HepG2 (cell line): ENCODE measurements around the gene TF. TPM values are rescaled to one million over a fixed set of nuclear protein-coding genes. Genes with fewer than 3 reads are reported as not detected.
"Not testable (repeated sequence)": the region's sequence is repeated elsewhere in the genome, so short reads cannot be mapped to it uniquely, and the experiment has no call there.

ENCODE experiments used
- ATAC-seq: fragments of 200-7000 bp; cut with Tn5 transposase; 3 replicates; pipeline ENCODE4 v1.9.1; 2020; ENCODE audit warnings: mild to moderate bottlenecking, moderate library complexity
- BruUV-seq: library from RNA; stranded (reverse); fragments of 400-500 nt; replicated peaks from 2 replicates; lab custom pipeline; 2021; lab: Mats Ljungman, UMichigan
- CTCF ChIA-PET: fragments of 300-600 bp; formaldehyde crosslinking; extraction: SDS; loops from one replicate; lab custom pipeline; 2021; ENCODE audit warnings: low total read pairs, inconsistent platforms, low intra/inter-chr PET ratio; lab: Yijun Ruan, JAX
- POLR2A ChIA-PET: fragments of 350-600 bp; sonication (Branson Sonifier 250); formaldehyde crosslinking; loops from one replicate; lab custom pipeline; 2020; ENCODE audit warnings: antibody characterized with exemption, inconsistent platforms; lab: Yijun Ruan, JAX
- DNase-seq: peaks from one replicate; pipeline ENCODE4 v3.0.0-alpha.2; 2015; ENCODE audit warnings: low spot score
- FAIRE-seq: peaks from 3 replicates; lab custom pipeline; 2011; peaks lifted over from hg19 to GRCh38; lab: Jason Lieb, UNC
- H2AFZ ChIP-seq: one replicate; pipeline ENCODE4 v1.6.1; 2011; ENCODE audit warnings: low read length, inconsistent platforms
- H3K27ac ChIP-seq: fragments of 300-600 bp; 3 replicates; pipeline ENCODE4 v1.8.0; 2011; ENCODE audit warnings: mixed run types, mild to moderate bottlenecking, mixed read lengths, low read length, inconsistent platforms; ENCODE audit not compliant: insufficient read depth; ENCODE audit errors: extremely low read length
- H3K27me3 ChIP-seq, 2 experiments: fragments of 200-600 bp in 1 of 2; 2 replicates in 1 of 2; 3 replicates in 1 of 2; pipeline versions ENCODE4 v1.6.0 to v1.8.0; 2011; ENCODE audit warnings: low read length in 2 of 2, mild to moderate bottlenecking in 2 of 2, moderate library complexity in 2 of 2, inconsistent platforms in 1 of 2; ENCODE audit not compliant: insufficient read depth in 2 of 2, control insufficient read depth in 1 of 2
- H3K36me3 ChIP-seq, 2 experiments: fragments of 200-600 bp in 1 of 2; replicated peaks in 1 of 2; 2 replicates in 1 of 2; 3 replicates in 1 of 2; pipeline versions ENCODE4 v1.5.1 to v1.8.0; 2011; ENCODE audit warnings: low read length in 2 of 2, inconsistent platforms in 1 of 2; ENCODE audit not compliant: insufficient read depth in 2 of 2, control insufficient read depth in 1 of 2
- H3K4me1 ChIP-seq: 2 replicates; pipeline ENCODE4 v1.5.1; 2012; ENCODE audit warnings: low read length, inconsistent platforms; ENCODE audit not compliant: insufficient read depth
- H3K4me2 ChIP-seq: 2 replicates; pipeline ENCODE4 v1.6.0; 2011; ENCODE audit warnings: low read depth, low read length, inconsistent platforms
- H3K4me3 ChIP-seq, 3 experiments: fragments of 200-600 bp in 1 of 3; sonication (generic), shearing (Covaris generic) in 1 of 3; replicated peaks in 1 of 3; 2 replicates each; pipeline ENCODE4 v1.5.1; 2011 to 2016; ENCODE audit warnings: low read length in 3 of 3, inconsistent platforms in 2 of 3, low read depth in 2 of 3, mild to moderate bottlenecking in 2 of 3, control low read depth in 1 of 3, mixed read lengths in 1 of 3; ENCODE audit not compliant: insufficient read depth in 1 of 3
- H3K79me2 ChIP-seq: one replicate; pipeline ENCODE4 v1.6.1; 2011; ENCODE audit warnings: low read length, inconsistent platforms; ENCODE audit not compliant: insufficient read depth
- H3K9ac ChIP-seq: 2 replicates; pipeline ENCODE4 v1.6.0; 2011; ENCODE audit warnings: mild to moderate bottlenecking, low read depth, low read length, inconsistent platforms; ENCODE audit not compliant: insufficient read depth
- H3K9me3 ChIP-seq: 2 replicates; pipeline ENCODE4 v1.5.1; 2012; ENCODE audit warnings: mild to moderate bottlenecking, low read length
- H4K20me1 ChIP-seq: 2 replicates; pipeline ENCODE4 v1.6.0; 2011; ENCODE audit warnings: inconsistent platforms, mild to moderate bottlenecking, low read length, moderate library complexity; ENCODE audit not compliant: insufficient read depth
- HOXA3 ChIP-seq: sonication (generic); formaldehyde crosslinking; IDR thresholded peaks from 2 replicates; pipeline ENCODE4 v1.5.0; 2020; ENCODE audit warnings: missing genetic modification reagents
- MEF2D ChIP-seq: sonication (generic); formaldehyde crosslinking; IDR thresholded peaks from 2 replicates; pipeline ENCODE4 v1.5.1; 2020; ENCODE audit warnings: mild to moderate bottlenecking, missing genetic modification reagents
- NONO ChIP-seq, 2 experiments: fragments of 450-650 bp in 1 of 2; sonication (generic) in 1 of 2; formaldehyde crosslinking in 1 of 2; IDR thresholded peaks in 1 of 2; conservative IDR thresholded peaks in 1 of 2; 2 replicates each; pipeline versions ENCODE4 v1.6.1 to v1.8.0; 2017 to 2022; ENCODE audit warnings: mild to moderate bottlenecking in 1 of 2, missing genetic modification reagents in 1 of 2, moderate library complexity in 1 of 2
- PAF1 ChIP-seq: IDR thresholded peaks from 2 replicates; pipeline ENCODE4 v1.6.1; 2016; ENCODE audit warnings: missing genetic modification reagents, missing compliant biosample characterization
- POLR2A ChIP-seq, 2 experiments: IDR thresholded peaks; 2 replicates each; pipeline ENCODE4 v1.6.1; 2011; ENCODE audit warnings: low read depth in 2 of 2, low read length in 2 of 2, mild to moderate bottlenecking in 1 of 2, moderate library complexity in 1 of 2; ENCODE audit not compliant: insufficient read depth in 1 of 2
- POLR2AphosphoS5 ChIP-seq: IDR thresholded peaks from 2 replicates; pipeline ENCODE4 v1.6.1; 2012; ENCODE audit warnings: low read depth, low read length
- POLR2G ChIP-seq: fragments of 200-400 bp; formaldehyde crosslinking; IDR thresholded peaks from 2 replicates; pipeline ENCODE4 v1.6.1; 2018; ENCODE audit warnings: mild to moderate bottlenecking, low read depth, low read length, moderate library complexity
- RBM22 ChIP-seq: fragments of 200-400 bp; formaldehyde crosslinking; optimal IDR thresholded peaks from 2 replicates; pipeline ENCODE3; 2017; ENCODE audit warnings: mild to moderate bottlenecking, low read length, moderate library complexity
- REPIN1 ChIP-seq: sonication (generic); formaldehyde crosslinking; IDR thresholded peaks from 2 replicates; pipeline ENCODE4 v1.8.0; 2022; ENCODE audit warnings: missing genetic modification reagents, low read depth, mild to moderate bottlenecking, borderline replicate concordance
- SALL1 ChIP-seq: sonication (generic); formaldehyde crosslinking; IDR thresholded peaks from 2 replicates; pipeline ENCODE4 v1.8.0; 2022; ENCODE audit warnings: mild to moderate bottlenecking, missing genetic modification reagents
- SSRP1 ChIP-seq: IDR thresholded peaks from 2 replicates; pipeline ENCODE4 v1.6.1; 2016; ENCODE audit warnings: control low read depth
- ZNF160 ChIP-seq: sonication (generic); formaldehyde crosslinking; IDR thresholded peaks from 2 replicates; pipeline ENCODE4 v1.8.0; 2022; ENCODE audit warnings: mild to moderate bottlenecking, inconsistent platforms, missing genetic modification reagents
- ZNF256 ChIP-seq: sonication (generic); formaldehyde crosslinking; conservative IDR thresholded peaks from 2 replicates; pipeline ENCODE4 v1.4.0; 2020; ENCODE audit warnings: missing genetic modification reagents
- ZNF460 ChIP-seq: sonication (generic); formaldehyde crosslinking; IDR thresholded peaks from 2 replicates; pipeline ENCODE4 v1.5.1; 2020; ENCODE audit warnings: missing genetic modification reagents, mild to moderate bottlenecking, borderline replicate concordance
- ZNF501 ChIP-seq: sonication (generic); formaldehyde crosslinking; IDR thresholded peaks from 2 replicates; pipeline ENCODE4 v1.5.1; 2020; ENCODE audit warnings: mild to moderate bottlenecking, moderate library complexity, missing genetic modification reagents
- ZNF574 ChIP-seq: sonication (generic); formaldehyde crosslinking; IDR thresholded peaks from 2 replicates; pipeline ENCODE4 v1.4.0; 2020; ENCODE audit warnings: missing genetic modification reagents
- ZNF766 ChIP-seq: sonication (generic); formaldehyde crosslinking; IDR thresholded peaks from 2 replicates; pipeline ENCODE4 v1.5.0; 2020; ENCODE audit warnings: missing genetic modification reagents, borderline replicate concordance
- WGBS: methylation state at CpG from one replicate; pipeline ENCODE4 v1.1.6; 2017; ENCODE audit warnings: low lambda C conversion rate; 5-methylcytosine and 5-hydroxymethylcytosine counted together
- in situ Hi-C: cut with HindIII; loops from 2 replicates; pipeline ENCODE4 v1.10.0; 2017; ENCODE audit warnings: low pct_unique_long_range_greater_than_20kb; ENCODE audit not compliant: extremely low pct_ligation_motif_present
- intact Hi-C: fragments of 100-400 bp; cut with micrococcal nuclease; formaldehyde crosslinking; loops from one replicate; pipeline ENCODE4 v1.10.0; 2022; ENCODE audit not compliant: unreplicated experiment
- polyA plus RNA-seq, 8 experiments: library from polyadenylated mRNA; depleted of rRNA in 3 of 8; stranded (reverse) in 7 of 8; unstranded in 1 of 8; fragments of >200 nt; fragmentation: Illumina TruSeq in 4 of 8; extraction: Trizol in 4 of 8; gene quantifications; 2 replicates each; pipeline versions ENCODE4 v1.2.1 to v1.2.3, GENCODE V29; 2011 to 2016; ENCODE audit warnings: low read depth in 4 of 8, missing spikeins in 1 of 8, mixed read lengths in 1 of 8; ENCODE audit not compliant: insufficient read depth in 1 of 8
- total RNA-seq, 5 experiments: library from RNA; depleted of rRNA; stranded (reverse); fragments of >200 nt; fragmentation: Illumina TruSeq; extraction: Trizol; gene quantifications; 2 replicates each; pipeline ENCODE4 v1.2.3, GENCODE V29; 2016; ENCODE audit warnings: low read depth in 1 of 5

Gene TF
- total and polyA plus RNA-seq, 2 of the 13 experiments (the other 11 are each of a cell fraction or from before 2014, with no cell fraction given), result 10,074 to 11,821 TPM

DNA sequence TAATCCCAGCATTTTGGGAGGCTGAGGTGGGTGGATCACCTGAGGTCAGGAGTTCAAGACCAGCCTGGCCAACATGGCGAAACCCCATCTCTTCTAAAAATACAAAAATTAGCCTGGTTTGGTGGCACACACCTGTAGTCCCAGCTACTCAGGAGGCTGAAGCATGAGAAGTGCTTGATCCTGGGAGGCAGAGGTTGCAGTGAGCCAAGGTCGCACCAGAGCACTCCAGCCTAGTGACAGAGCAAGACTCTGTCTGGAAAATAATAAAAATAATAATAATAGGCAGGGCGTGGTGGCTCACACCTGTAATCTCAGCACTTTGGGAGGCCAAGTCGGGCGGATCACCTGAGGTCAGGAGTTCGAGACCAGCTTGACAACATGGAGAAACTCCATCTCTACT lies 34.6 kb downstream of the TF start:
- H3K9me3 ChIP-seq; FAIRE-seq; H3K27me3 ChIP-seq; H2AFZ ChIP-seq; DNase-seq; H3K27ac ChIP-seq; intact Hi-C loops; in situ Hi-C loops; H3K4me2 ChIP-seq; H3K79me2 ChIP-seq; CTCF ChIA-PET; H3K9ac ChIP-seq; BruUV-seq; H3K4me1 ChIP-seq; H3K4me3 ChIP-seq; TF ChIP-seq NONO (IDR thresholded peaks at IDR 0.05): not testable (repeated sequence)
- Histone ChIP-seq H4K20me1 (peaks cover 23% of the 10 kb centered on the region), H3K36me3 (peaks cover 16 to 27% of the 10 kb centered on the region in 2 experiments)
- 89% methylated on average over 6 of the region's 6 CpGs for WGBS
- ATAC-seq, result peak; percentile 4
- POLR2A ChIA-PET, result interaction anchor here (0.7 to 0.9 kb wide), 2 partner anchors 20 to 35 kb away, joined by 3 read pairs; partner anchors contain the start of gene TF
- TF ChIP-seq ZNF574 (CRISPR knock-in tag) (0 out of 2 replicates have a peak, but pooled peaks have one; percentile 41), POLR2A (IDR thresholded peaks at IDR 0.05; ENCODE audit: insufficient read depth in 1 of 2, low read depth in 2 of 2, low read length in 2 of 2) (peak in 1 of 2 experiments; percentile 63; a peak in 2 of 4 replicates), POLR2G (peak; percentile 73), ZNF501 (peak; percentile 42; the same call in 1 of the 2 replicates), POLR2AphosphoS5 (peak; percentile 74), REPIN1 (CRISPR knock-in tag) (peak; percentile 45; the same call in 1 of the 2 replicates), ZNF766 (CRISPR knock-in tag) (peak; percentile 61; the same call in 1 of the 2 replicates), SSRP1 (CRISPR knock-in tag) (peak; percentile 78; the same call in 1 of the 2 replicates), ZNF160 (CRISPR knock-in tag) (0 out of 2 replicates have a peak, but pooled peaks have one; percentile 26), ZNF256 (CRISPR knock-in tag) (0 out of 2 replicates have a peak, but pooled peaks have one; percentile 43), PAF1 (CRISPR knock-in tag) (peak; percentile 95; the same call in 1 of the 2 replicates), NONO (CRISPR knock-in tag; conservative IDR thresholded peaks at IDR 0.05) (0 out of 2 replicates have a peak, but pooled peaks have one; percentile 36), MEF2D (CRISPR knock-in tag) (0 out of 2 replicates have a peak, but pooled peaks have one; percentile 17), RBM22 (peak; percentile 95), HOXA3 (CRISPR knock-in tag) (peak; percentile 36; the same call in 1 of the 2 replicates), ZNF460 (peak; percentile 90), SALL1 (CRISPR knock-in tag) (peak; percentile 14; the same call in 1 of the 2 replicates)
